Neural cell (in vitro differentiated cells): ENCODE results near the gene PQBP1. TPM values are rescaled to one million over a fixed set of nuclear protein-coding genes. Genes with fewer than 3 reads are reported as not detected.

Experiments
- H2AFZ ChIP-seq: fragments of 200-600, 300-800 bp; sonication (generic), shearing (Covaris generic); 2 replicates; pipeline ENCODE4 v1.6.0; 2014; ENCODE audit warnings: low read depth, mild to moderate bottlenecking, antibody characterized with exemption, low read length, moderate library complexity
- H3F3A ChIP-seq: fragments of 200-600 bp; shearing (Covaris generic); 2 replicates; pipeline ENCODE4 v1.6.1; 2016; ENCODE audit warnings: mild to moderate bottlenecking, moderate library complexity, mixed read lengths, antibody characterized with exemption, low read length; ENCODE audit not compliant: insufficient read depth, poor library complexity, severe bottlenecking
- H3K27ac ChIP-seq: fragments of 200-600, 300-800 bp; sonication (generic), shearing (Covaris generic); 2 replicates; pipeline ENCODE4 v1.5.1; 2014; ENCODE audit warnings: mild to moderate bottlenecking, low read length, moderate library complexity
- H3K27me3 ChIP-seq: fragments of 300-800, 200-600 bp; sonication (generic), shearing (Covaris generic); 2 replicates; pipeline ENCODE4 v1.6.0; 2014; ENCODE audit warnings: mild to moderate bottlenecking, low read depth, low read length, moderate library complexity; ENCODE audit not compliant: insufficient read depth
- H3K36me3 ChIP-seq: fragments of 300-800, 200-600 bp; sonication (generic), shearing (Covaris generic); 2 replicates; pipeline ENCODE4 v1.5.1; 2014; ENCODE audit warnings: mild to moderate bottlenecking, antibody characterized with exemption, low read length, moderate library complexity; ENCODE audit not compliant: insufficient read depth
- H3K4me2 ChIP-seq: fragments of 300-800, 200-600 bp; sonication (generic), shearing (Covaris generic); 2 replicates; pipeline ENCODE4 v1.6.0; 2014; ENCODE audit warnings: mild to moderate bottlenecking, low read length
- H3K4me3 ChIP-seq: fragments of 300-800, 200-600 bp; sonication (generic), shearing (Covaris generic); 2 replicates; pipeline ENCODE4 v1.5.1; 2014; ENCODE audit warnings: mild to moderate bottlenecking, low read length, moderate library complexity
- H3K79me2 ChIP-seq: fragments of 200-600 bp; shearing (Covaris generic); replicated peaks from 2 replicates; pipeline ENCODE4 v1.6.0; 2014; ENCODE audit warnings: mild to moderate bottlenecking, low read length, moderate library complexity; ENCODE audit not compliant: insufficient read depth
- H3K9ac ChIP-seq: fragments of 300-800, 200-600 bp; sonication (generic), shearing (Covaris generic); 2 replicates; pipeline ENCODE4 v1.6.1; 2016; ENCODE audit warnings: mild to moderate bottlenecking, low read length, mixed read lengths
- H3K9me2 ChIP-seq: fragments of 200-600 bp; shearing (Covaris generic); 2 replicates; pipeline ENCODE4 v1.6.1; 2016; ENCODE audit warnings: mild to moderate bottlenecking, low read length, mixed read lengths; ENCODE audit not compliant: insufficient read depth
- H3K9me3 ChIP-seq: fragments of 200-600, 300-800 bp; sonication (generic), shearing (Covaris generic); 2 replicates; pipeline ENCODE4 v1.6.1; 2016; ENCODE audit warnings: mild to moderate bottlenecking, mixed run types, low read length, moderate library complexity, mixed read lengths
- H4K20me1 ChIP-seq: fragments of 200-600 bp; shearing (Covaris generic); 2 replicates; pipeline ENCODE4 v1.6.1; 2016; ENCODE audit warnings: mild to moderate bottlenecking, mixed run types; ENCODE audit not compliant: insufficient read depth
- EP300 ChIP-seq: fragments of 450-650 bp; conservative IDR thresholded peaks from 2 replicates; pipeline ENCODE4 v1.6.1; 2014; ENCODE audit warnings: antibody characterized with exemption, mild to moderate bottlenecking, moderate library complexity; ENCODE audit not compliant: poor library complexity, severe bottlenecking
- EZH2 ChIP-seq: fragments of 200-600, 300-800 bp; shearing (Covaris generic), sonication (generic); IDR thresholded peaks from 2 replicates; pipeline ENCODE4 v1.6.1; 2014; ENCODE audit warnings: antibody characterized with exemption, low read length, borderline replicate concordance, mild to moderate bottlenecking; ENCODE audit not compliant: insufficient read depth, poor library complexity, severe bottlenecking
- MXI1 ChIP-seq: fragments of 450-650 bp; conservative IDR thresholded peaks from 2 replicates; pipeline ENCODE4 v1.6.1; 2014; ENCODE audit warnings: antibody characterized with exemption, mild to moderate bottlenecking; ENCODE audit not compliant: poor library complexity, severe bottlenecking
- POLR2AphosphoS5 ChIP-seq: IDR thresholded peaks from 2 replicates; pipeline ENCODE4 v1.6.1; 2012
- RAD21 ChIP-seq: fragments of 450-650 bp; conservative IDR thresholded peaks from 2 replicates; pipeline ENCODE4 v1.6.1; 2014; ENCODE audit warnings: antibody characterized with exemption, mild to moderate bottlenecking, moderate library complexity
- SMC3 ChIP-seq: fragments of 450-650 bp; conservative IDR thresholded peaks from 2 replicates; pipeline ENCODE4 v1.6.1; 2014; ENCODE audit warnings: antibody characterized with exemption, mild to moderate bottlenecking, moderate library complexity; ENCODE audit not compliant: poor library complexity
- TAF1 ChIP-seq: IDR thresholded peaks from 2 replicates; pipeline ENCODE4 v1.6.1; 2012; ENCODE audit warnings: low read depth
- polyA plus RNA-seq: library from polyadenylated mRNA; depleted of rRNA; stranded (reverse); fragments of >200 nt; gene quantifications from 2 replicates; pipeline ENCODE4 v1.2.3, GENCODE V29; 2014
- TF ChIP-seq, protein P1 (sequence below): IDR thresholded peaks from 2 replicates; pipeline ENCODE4 v1.6.1; 2012; ENCODE audit warnings: borderline replicate concordance
- TF ChIP-seq, protein P2 (sequence below): fragments of 450-650 bp; IDR thresholded peaks from 2 replicates; pipeline ENCODE4 v1.5.1; 2014; ENCODE audit warnings: antibody characterized with exemption, mild to moderate bottlenecking, moderate library complexity; ENCODE audit not compliant: poor library complexity, severe bottlenecking

PQBP1 gene
- polyA plus RNA-seq, 1 donor from 2014 or later, result 70.8 TPM

DNA sequence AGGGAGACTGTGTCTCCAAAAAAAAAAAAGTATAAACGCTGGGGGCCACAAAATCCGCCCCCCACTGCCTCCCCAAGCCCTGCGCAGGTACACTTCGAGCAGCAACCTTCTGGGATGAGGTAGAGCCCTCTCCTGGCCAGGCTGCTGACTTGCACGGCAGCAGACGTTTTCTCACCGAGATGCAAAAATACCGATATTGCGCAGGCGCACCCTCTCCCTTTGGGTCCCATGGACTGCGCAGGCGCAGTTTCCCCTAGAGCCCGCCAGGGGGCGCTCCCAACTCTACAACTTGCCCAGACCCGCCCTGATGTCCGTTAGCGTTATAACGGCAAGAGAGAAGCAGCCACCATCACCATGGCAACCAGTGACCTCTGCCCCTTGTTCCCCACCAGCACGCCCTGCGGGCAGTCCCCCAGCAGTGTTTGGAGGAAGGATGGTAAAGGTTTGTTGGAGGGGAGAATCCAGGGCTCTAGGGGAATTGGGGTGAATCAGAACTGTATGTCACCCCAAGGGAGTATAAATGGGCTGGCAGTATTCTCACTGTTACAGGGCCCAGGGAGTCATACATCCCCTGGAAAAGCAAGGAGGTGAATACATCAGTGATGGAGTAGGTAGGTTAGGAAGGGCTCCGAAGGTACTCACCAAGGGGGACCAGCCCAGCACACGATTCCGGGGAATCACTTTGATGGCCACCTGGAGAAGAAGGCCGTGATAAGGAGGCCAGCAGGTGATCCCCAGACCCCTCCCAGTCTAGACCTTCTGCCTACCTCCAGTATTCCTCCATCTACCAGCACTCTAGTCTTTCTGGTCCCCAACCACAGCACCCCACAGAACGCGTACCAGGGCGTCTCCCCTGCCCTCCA lies 19.6 kb downstream of the PQBP1 start:
- H3K4me2 ChIP-seq, result peak overlapping the region; percentile 65
- H3K9ac ChIP-seq, result peak overlapping the region; percentile 44
- H3K4me3 ChIP-seq, result peak overlapping the region; percentile 74
- H3K9me3 ChIP-seq, result no peaks in the 10 kb centered on the region
- peak overlapping the region; percentile 52 for H3K27ac ChIP-seq
- TF ChIP-seq EZH2, result no peak
- TF ChIP-seq, protein P1, sequence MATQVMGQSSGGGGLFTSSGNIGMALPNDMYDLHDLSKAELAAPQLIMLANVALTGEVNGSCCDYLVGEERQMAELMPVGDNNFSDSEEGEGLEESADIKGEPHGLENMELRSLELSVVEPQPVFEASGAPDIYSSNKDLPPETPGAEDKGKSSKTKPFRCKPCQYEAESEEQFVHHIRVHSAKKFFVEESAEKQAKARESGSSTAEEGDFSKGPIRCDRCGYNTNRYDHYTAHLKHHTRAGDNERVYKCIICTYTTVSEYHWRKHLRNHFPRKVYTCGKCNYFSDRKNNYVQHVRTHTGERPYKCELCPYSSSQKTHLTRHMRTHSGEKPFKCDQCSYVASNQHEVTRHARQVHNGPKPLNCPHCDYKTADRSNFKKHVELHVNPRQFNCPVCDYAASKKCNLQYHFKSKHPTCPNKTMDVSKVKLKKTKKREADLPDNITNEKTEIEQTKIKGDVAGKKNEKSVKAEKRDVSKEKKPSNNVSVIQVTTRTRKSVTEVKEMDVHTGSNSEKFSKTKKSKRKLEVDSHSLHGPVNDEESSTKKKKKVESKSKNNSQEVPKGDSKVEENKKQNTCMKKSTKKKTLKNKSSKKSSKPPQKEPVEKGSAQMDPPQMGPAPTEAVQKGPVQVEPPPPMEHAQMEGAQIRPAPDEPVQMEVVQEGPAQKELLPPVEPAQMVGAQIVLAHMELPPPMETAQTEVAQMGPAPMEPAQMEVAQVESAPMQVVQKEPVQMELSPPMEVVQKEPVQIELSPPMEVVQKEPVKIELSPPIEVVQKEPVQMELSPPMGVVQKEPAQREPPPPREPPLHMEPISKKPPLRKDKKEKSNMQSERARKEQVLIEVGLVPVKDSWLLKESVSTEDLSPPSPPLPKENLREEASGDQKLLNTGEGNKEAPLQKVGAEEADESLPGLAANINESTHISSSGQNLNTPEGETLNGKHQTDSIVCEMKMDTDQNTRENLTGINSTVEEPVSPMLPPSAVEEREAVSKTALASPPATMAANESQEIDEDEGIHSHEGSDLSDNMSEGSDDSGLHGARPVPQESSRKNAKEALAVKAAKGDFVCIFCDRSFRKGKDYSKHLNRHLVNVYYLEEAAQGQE, result no peak
- TF ChIP-seq TAF1, result no peak
- TF ChIP-seq RAD21, result peak; percentile 75
- no peak for TF ChIP-seq EP300
- TF ChIP-seq MXI1, result peak; percentile 19
- no peak for TF ChIP-seq POLR2AphosphoS5
- TF ChIP-seq, protein P2, sequence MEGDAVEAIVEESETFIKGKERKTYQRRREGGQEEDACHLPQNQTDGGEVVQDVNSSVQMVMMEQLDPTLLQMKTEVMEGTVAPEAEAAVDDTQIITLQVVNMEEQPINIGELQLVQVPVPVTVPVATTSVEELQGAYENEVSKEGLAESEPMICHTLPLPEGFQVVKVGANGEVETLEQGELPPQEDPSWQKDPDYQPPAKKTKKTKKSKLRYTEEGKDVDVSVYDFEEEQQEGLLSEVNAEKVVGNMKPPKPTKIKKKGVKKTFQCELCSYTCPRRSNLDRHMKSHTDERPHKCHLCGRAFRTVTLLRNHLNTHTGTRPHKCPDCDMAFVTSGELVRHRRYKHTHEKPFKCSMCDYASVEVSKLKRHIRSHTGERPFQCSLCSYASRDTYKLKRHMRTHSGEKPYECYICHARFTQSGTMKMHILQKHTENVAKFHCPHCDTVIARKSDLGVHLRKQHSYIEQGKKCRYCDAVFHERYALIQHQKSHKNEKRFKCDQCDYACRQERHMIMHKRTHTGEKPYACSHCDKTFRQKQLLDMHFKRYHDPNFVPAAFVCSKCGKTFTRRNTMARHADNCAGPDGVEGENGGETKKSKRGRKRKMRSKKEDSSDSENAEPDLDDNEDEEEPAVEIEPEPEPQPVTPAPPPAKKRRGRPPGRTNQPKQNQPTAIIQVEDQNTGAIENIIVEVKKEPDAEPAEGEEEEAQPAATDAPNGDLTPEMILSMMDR, result peak; percentile 98
- peak; percentile 80 for TF ChIP-seq SMC3
- H3K9me2 ChIP-seq, result no peaks in the 10 kb centered on the region
- no peaks in the 10 kb centered on the region for H3K36me3 ChIP-seq
- no peaks in the 10 kb centered on the region for H3F3A ChIP-seq
- H3K27me3 ChIP-seq, result no peaks in the 10 kb centered on the region
- H3K79me2 ChIP-seq, result no peaks in the 10 kb centered on the region
- no peak overlapping the region for H2AFZ ChIP-seq
- no peaks in the 10 kb centered on the region for H4K20me1 ChIP-seq

DNA sequence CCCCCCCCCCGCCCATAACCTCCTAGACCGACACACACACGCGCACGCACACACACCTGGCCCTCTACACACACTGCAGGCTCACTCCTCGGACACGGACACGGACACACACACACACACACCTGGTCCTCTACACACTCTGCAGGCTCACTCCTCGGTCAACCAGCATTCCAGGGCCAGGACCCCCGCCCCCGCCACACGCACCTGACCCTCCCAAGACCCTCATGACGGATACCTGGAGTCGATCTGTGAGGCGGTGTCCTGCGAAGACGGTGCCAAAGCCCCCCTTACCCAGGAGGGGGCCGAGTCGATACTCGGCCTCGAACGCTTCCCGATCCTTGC lies 20.5 kb downstream of the PQBP1 start:
- Histone ChIP-seq H3F3A (no peaks in the 10 kb centered on the region), H3K9me3 (no peaks in the 10 kb centered on the region), H3K9ac (peak overlapping the region; percentile 66), H2AFZ (no peak overlapping the region), H3K4me2 (no peak overlapping the region), H3K27me3 (no peaks in the 10 kb centered on the region), H3K36me3 (no peaks in the 10 kb centered on the region), H3K79me2 (no peaks in the 10 kb centered on the region), H3K9me2 (no peaks in the 10 kb centered on the region), H3K4me3 (peak overlapping the region; percentile 74), H3K27ac (peak overlapping the region; percentile 65), H4K20me1 (no peaks in the 10 kb centered on the region)
- TF ChIP-seq, protein P1, result no peak
